ENCODE data around the gene MTHFSD.

- TF ChIP-seq CTCF (IDR thresholded peaks at IDR 0.05) (no peak), POLR2A (IDR thresholded peaks at IDR 0.05) (no peak)
These were observed 58.6 kb downstream of the MTHFSD start for GRCh38 chr16:86496262-86496928.
